ENCODE measurements around the gene UBE2E1.
"Not testable (repeated sequence)": the region's sequence is repeated elsewhere in the genome, so short reads cannot be mapped to it uniquely, and the experiment has no call there.

Gene UBE2E1

GRCh38 chr3:23913873-23914743 is 108.4 kb downstream of the UBE2E1 start:
- ATAC-seq (no peak), DNase-seq (no peak)
- Mint-ChIP-seq H3K4me1 (peaks cover 30% of the 10 kb centered on the region), H3K27ac (no peak overlapping the region), H3K4me3 (no peak overlapping the region), H3K36me3 (ENCODE audit: low read depth) (peaks cover 34% of the 10 kb centered on the region), H3K9me3 (no peaks in the 10 kb centered on the region), H3K27me3 (no peaks in the 10 kb centered on the region)

- Mint-ChIP-seq H3K27ac (peak overlapping the region; percentile 99), H3K27me3 (no peaks in the 10 kb centered on the region), H3K36me3 (ENCODE audit: low read depth) (peaks cover 44% of the 10 kb centered on the region), H3K4me3 (peak overlapping the region; percentile 99), H3K4me1 (peaks cover 44% of the 10 kb centered on the region), H3K9me3 (no peaks in the 10 kb centered on the region)
- ATAC-seq (no peak), DNase-seq (no peak)
These were observed 109.9 kb downstream of the UBE2E1 start for GRCh38 chr3:23915537-23916108.

GRCh38 chr3:23916152-23916885 is 110.6 kb downstream of the UBE2E1 start:
- Mint-ChIP-seq H3K27ac (peak overlapping the region; percentile 99), H3K9me3 (no peaks in the 10 kb centered on the region), H3K36me3 (ENCODE audit: low read depth) (peaks cover 50% of the 10 kb centered on the region), H3K4me3 (peak overlapping the region; percentile 99), H3K27me3 (no peaks in the 10 kb centered on the region), H3K4me1 (peaks cover 45% of the 10 kb centered on the region)
- no peak for DNase-seq
- ATAC-seq = peak; percentile 41

- peak within 1 kb of the TSS; percentile 99 for H3K27ac Mint-ChIP-seq
- H3K9me3 Mint-ChIP-seq = no peaks in the 10 kb centered on the region
- H3K36me3 Mint-ChIP-seq (ENCODE audit: low read depth) = peaks cover 54% of the 10 kb centered on the region
- peaks cover 45% of the 10 kb centered on the region for H3K4me1 Mint-ChIP-seq
- H3K27me3 Mint-ChIP-seq = no peaks in the 10 kb centered on the region
- DNase-seq (peak; percentile 96), ATAC-seq (peak; percentile 95)
- peak within 1 kb of the TSS; percentile 99 for H3K4me3 Mint-ChIP-seq
These were observed 111.3 kb downstream of the UBE2E1 start, which contains the start of the genes NKIRAS1 and RPL15 for GRCh38 chr3:23916886-23917678. TSS of gene NKIRAS1 (minus strand) at chr3:23916990. CDS start at chr3:23910904, 6,086 bp downstream. TSS of gene RPL15 (plus strand) at chr3:23917132. CDS start at chr3:23917860, 728 bp downstream.

GRCh38 chr3:23917679-23918303 is 112.0 kb downstream of the UBE2E1 start:
- ATAC-seq, DNase-seq, H3K27me3 Mint-ChIP-seq, H3K9me3 Mint-ChIP-seq: not testable (repeated sequence)
- Mint-ChIP-seq H3K4me3 (peak overlapping the region; percentile 99), H3K36me3 (ENCODE audit: low read depth) (peaks cover 55% of the 10 kb centered on the region), H3K27ac (peak overlapping the region; percentile 99), H3K4me1 (peaks cover 45% of the 10 kb centered on the region)

- H3K4me3 Mint-ChIP-seq = peak overlapping the region; percentile 99
- not testable (repeated sequence) for H3K9me3 Mint-ChIP-seq, ATAC-seq, DNase-seq, H3K27me3 Mint-ChIP-seq
- H3K4me1 Mint-ChIP-seq = peaks cover 45% of the 10 kb centered on the region
- H3K27ac Mint-ChIP-seq = peak overlapping the region; percentile 99
- peaks cover 55% of the 10 kb centered on the region for H3K36me3 Mint-ChIP-seq (ENCODE audit: low read depth)
These were observed 112.6 kb downstream of the UBE2E1 start for GRCh38 chr3:23918331-23918730.

GRCh38 chr3:23919628-23920027 is 113.9 kb downstream of the UBE2E1 start:
- H3K4me1 Mint-ChIP-seq = peaks cover 43% of the 10 kb centered on the region
- ATAC-seq (no peak), DNase-seq (no peak)
- peaks cover 55% of the 10 kb centered on the region for H3K36me3 Mint-ChIP-seq (ENCODE audit: low read depth)
- H3K9me3 Mint-ChIP-seq = no peaks in the 10 kb centered on the region
- H3K27me3 Mint-ChIP-seq = no peaks in the 10 kb centered on the region
- H3K27ac Mint-ChIP-seq = peak overlapping the region; percentile 69
- H3K4me3 Mint-ChIP-seq = peak overlapping the region; percentile 99

- H3K4me1 Mint-ChIP-seq = peaks cover 37% of the 10 kb centered on the region
- DNase-seq (no peak), ATAC-seq (no peak)
- H3K27ac Mint-ChIP-seq = peak overlapping the region; percentile 71
- peaks cover 55% of the 10 kb centered on the region for H3K36me3 Mint-ChIP-seq (ENCODE audit: low read depth)
- no peaks in the 10 kb centered on the region for H3K9me3 Mint-ChIP-seq
- H3K4me3 Mint-ChIP-seq = peak overlapping the region; percentile 99
- H3K27me3 Mint-ChIP-seq = no peaks in the 10 kb centered on the region
These were observed 114.4 kb downstream of the UBE2E1 start for GRCh38 chr3:23920151-23920655.

GRCh38 chr3:23921052-23921511 is 115.3 kb downstream of the UBE2E1 start:
- no peak for DNase-seq
- no peak for ATAC-seq
- Mint-ChIP-seq H3K4me3 (peak overlapping the region; percentile 24), H3K27ac (peak overlapping the region; percentile 54), H3K36me3 (ENCODE audit: low read depth) (peaks cover 50% of the 10 kb centered on the region), H3K4me1 (peaks cover 29% of the 10 kb centered on the region), H3K9me3 (no peaks in the 10 kb centered on the region), H3K27me3 (no peaks in the 10 kb centered on the region)

GRCh38 chr3:23923786-23924185 is 118.0 kb downstream of the UBE2E1 start:
- ATAC-seq = no peak
- Mint-ChIP-seq H3K9me3 (no peaks in the 10 kb centered on the region), H3K36me3 (ENCODE audit: low read depth) (peaks cover 30% of the 10 kb centered on the region), H3K4me1 (peaks cover 18% of the 10 kb centered on the region), H3K4me3 (no peak overlapping the region), H3K27me3 (no peaks in the 10 kb centered on the region), H3K27ac (no peak overlapping the region)
- no peak for DNase-seq

- Mint-ChIP-seq H3K4me3 (no peak overlapping the region), H3K27ac (no peak overlapping the region)
These were observed 120.5 kb downstream of the UBE2E1 start for GRCh38 chr3:23926246-23926645.

GRCh38 chr3:23926736-23927135 is 121.0 kb downstream of the UBE2E1 start:
- no peak overlapping the region for H3K27ac Mint-ChIP-seq
- no peak for ATAC-seq
- H3K4me3 Mint-ChIP-seq = no peak overlapping the region
- DNase-seq = no peak
- H3K9me3 Mint-ChIP-seq = no peaks in the 10 kb centered on the region
- H3K27me3 Mint-ChIP-seq = no peaks in the 10 kb centered on the region
- peaks cover 2% of the 10 kb centered on the region for H3K36me3 Mint-ChIP-seq (ENCODE audit: low read depth)
- H3K4me1 Mint-ChIP-seq = no peaks in the 10 kb centered on the region

More at GRCh38 chr3:23926246-23926645, 120.5 kb downstream of the UBE2E1 start:
- Mint-ChIP-seq H3K36me3 (ENCODE audit: low read depth) (peaks cover 5% of the 10 kb centered on the region), H3K9me3 (no peaks in the 10 kb centered on the region), H3K4me1 (no peaks in the 10 kb centered on the region), H3K27me3 (no peaks in the 10 kb centered on the region)
- DNase-seq (no peak), ATAC-seq (no peak)

GRCh38 chr3:23928524-23928923 is 122.8 kb downstream of the UBE2E1 start:
- H3K4me3 Mint-ChIP-seq = no peak overlapping the region
- H3K36me3 Mint-ChIP-seq (ENCODE audit: low read depth) = no peaks in the 10 kb centered on the region
- DNase-seq (no peak), ATAC-seq (no peak)
- no peaks in the 10 kb centered on the region for H3K27me3 Mint-ChIP-seq
- no peak overlapping the region for H3K27ac Mint-ChIP-seq
- no peaks in the 10 kb centered on the region for H3K9me3 Mint-ChIP-seq
- no peaks in the 10 kb centered on the region for H3K4me1 Mint-ChIP-seq
